Stimulated activated effector memory CD8-positive, alpha-beta T cell treated with anti-CD3 and anti-CD28 coated beads, Interleukin-12 subunit alpha, Interleukin-12 subunit beta, amount 100 ng/mL, for 72 hours (primary cell): ENCODE measurements around the gene CAB39.

Experiments
- ATAC-seq: fragments of 150-1000 bp; cut with Tn5 transposase; 2 replicates; pipeline ENCODE4 v1.10.0; 2021
- DNase-seq, 2 donors: peaks; one replicate each; pipeline ENCODE4 v3.0.0; 2021 to 2022; ENCODE audit warnings: low spot score in 2 of 2
- H3K27ac Mint-ChIP-seq: one replicate; pipeline ENCODE4 v1.8.0; 2022; ENCODE audit warnings: mild to moderate bottlenecking, mixed read lengths
- H3K36me3 Mint-ChIP-seq: one replicate; pipeline ENCODE4 v1.8.0; 2022; ENCODE audit warnings: mild to moderate bottlenecking, mixed read lengths
- H3K4me1 Mint-ChIP-seq: one replicate; pipeline ENCODE4 v1.8.0; 2022; ENCODE audit warnings: mixed read lengths
- H3K4me3 Mint-ChIP-seq: one replicate; pipeline ENCODE4 v1.8.0; 2022; ENCODE audit warnings: mild to moderate bottlenecking, mixed read lengths
- H3K9me3 Mint-ChIP-seq: one replicate; pipeline ENCODE4 v1.8.0; 2022; ENCODE audit warnings: mixed read lengths

CAB39 gene

GRCh38 chr2:230677201-230677946 lies 35.3 kb upstream of the CAB39 start:
- ATAC-seq, result no peak
- Mint-ChIP-seq H3K9me3 (peaks cover 2% of the 10 kb centered on the region), H3K4me1 (peaks cover 42% of the 10 kb centered on the region), H3K36me3 (no peaks in the 10 kb centered on the region), H3K4me3 (no peak overlapping the region), H3K27ac (peak overlapping the region; percentile 66)
- no peak for DNase-seq

- H3K4me3 Mint-ChIP-seq, result no peak overlapping the region
- H3K27ac Mint-ChIP-seq, result peak overlapping the region; percentile 66
- no peaks in the 10 kb centered on the region for H3K36me3 Mint-ChIP-seq
- H3K9me3 Mint-ChIP-seq, result peaks cover 2% of the 10 kb centered on the region
- H3K4me1 Mint-ChIP-seq, result peaks cover 42% of the 10 kb centered on the region
- DNase-seq (no peak), ATAC-seq (peak; percentile 2)
Measured at GRCh38 chr2:230678018-230678417, 34.6 kb upstream of the CAB39 start.

- H3K9me3 Mint-ChIP-seq, result peaks cover 2% of the 10 kb centered on the region
- no peak for DNase-seq
- H3K27ac Mint-ChIP-seq, result peak overlapping the region; percentile 66
- peaks cover 42% of the 10 kb centered on the region for H3K4me1 Mint-ChIP-seq
- ATAC-seq, result peak; percentile 51
- no peaks in the 10 kb centered on the region for H3K36me3 Mint-ChIP-seq
- no peak overlapping the region for H3K4me3 Mint-ChIP-seq
Measured at GRCh38 chr2:230678451-230678850, 34.2 kb upstream of the CAB39 start.

- Mint-ChIP-seq H3K4me3 (no peak overlapping the region), H3K9me3 (peaks cover 2% of the 10 kb centered on the region), H3K4me1 (peaks cover 49% of the 10 kb centered on the region), H3K36me3 (no peaks in the 10 kb centered on the region), H3K27ac (peak overlapping the region; percentile 57)
- ATAC-seq, result peak; percentile 78
- DNase-seq, result no peak
Measured at GRCh38 chr2:230680463-230681170, 32.0 kb upstream of the CAB39 start.

GRCh38 chr2:230681171-230681545 lies 31.5 kb upstream of the CAB39 start:
- H3K4me1 Mint-ChIP-seq, result peaks cover 49% of the 10 kb centered on the region
- ATAC-seq, result peak; percentile 12
- H3K9me3 Mint-ChIP-seq, result peaks cover 2% of the 10 kb centered on the region

GRCh38 chr2:230682546-230682945 lies 30.1 kb upstream of the CAB39 start:
- Mint-ChIP-seq H3K36me3 (no peaks in the 10 kb centered on the region), H3K9me3 (no peaks in the 10 kb centered on the region), H3K4me1 (peaks cover 42% of the 10 kb centered on the region), H3K4me3 (no peak overlapping the region), H3K27ac (no peak overlapping the region)
- DNase-seq (no peak), ATAC-seq (no peak)

More at GRCh38 chr2:230681171-230681545, 31.5 kb upstream of the CAB39 start:
- H3K27ac Mint-ChIP-seq, result peak overlapping the region; percentile 57
- no peak for DNase-seq
- no peak overlapping the region for H3K4me3 Mint-ChIP-seq
- no peaks in the 10 kb centered on the region for H3K36me3 Mint-ChIP-seq

GRCh38 chr2:230684270-230685168 lies 28.1 kb upstream of the CAB39 start:
- H3K4me1 Mint-ChIP-seq, result peaks cover 25% of the 10 kb centered on the region
- no peaks in the 10 kb centered on the region for H3K36me3 Mint-ChIP-seq
- ATAC-seq, result no peak

GRCh38 chr2:230685178-230685577 lies 27.5 kb upstream of the CAB39 start:
- DNase-seq (no peak), ATAC-seq (no peak)
- no peak overlapping the region for H3K4me3 Mint-ChIP-seq
- H3K9me3 Mint-ChIP-seq, result no peaks in the 10 kb centered on the region
- peak overlapping the region; percentile 32 for H3K27ac Mint-ChIP-seq
- no peaks in the 10 kb centered on the region for H3K36me3 Mint-ChIP-seq
- H3K4me1 Mint-ChIP-seq, result peaks cover 23% of the 10 kb centered on the region

More at GRCh38 chr2:230684270-230685168, 28.1 kb upstream of the CAB39 start:
- DNase-seq, result no peak
- Mint-ChIP-seq H3K9me3 (no peaks in the 10 kb centered on the region), H3K4me3 (no peak overlapping the region), H3K27ac (peak overlapping the region; percentile 40)

- DNase-seq (no peak), ATAC-seq (no peak)
- H3K27ac Mint-ChIP-seq, result no peak overlapping the region
- no peaks in the 10 kb centered on the region for H3K9me3 Mint-ChIP-seq
- H3K4me3 Mint-ChIP-seq, result no peak overlapping the region
- no peaks in the 10 kb centered on the region for H3K36me3 Mint-ChIP-seq
- peaks cover 15% of the 10 kb centered on the region for H3K4me1 Mint-ChIP-seq
Measured at GRCh38 chr2:230687498-230687897, 25.1 kb upstream of the CAB39 start.

GRCh38 chr2:230688490-230688889 lies 24.2 kb upstream of the CAB39 start:
- no peaks in the 10 kb centered on the region for H3K9me3 Mint-ChIP-seq
- ATAC-seq, result no peak
- DNase-seq, result no peak
- no peak overlapping the region for H3K27ac Mint-ChIP-seq
- H3K36me3 Mint-ChIP-seq, result no peaks in the 10 kb centered on the region
- H3K4me3 Mint-ChIP-seq, result no peak overlapping the region
- H3K4me1 Mint-ChIP-seq, result peaks cover 15% of the 10 kb centered on the region

- Mint-ChIP-seq H3K36me3 (no peaks in the 10 kb centered on the region), H3K4me3 (no peak overlapping the region), H3K27ac (no peak overlapping the region), H3K9me3 (no peaks in the 10 kb centered on the region), H3K4me1 (peaks cover 15% of the 10 kb centered on the region)
- ATAC-seq, result no peak
- DNase-seq, result no peak
Measured at GRCh38 chr2:230690439-230690838, 22.2 kb upstream of the CAB39 start.

GRCh38 chr2:230691005-230691647 lies 21.5 kb upstream of the CAB39 start:
- DNase-seq, result no peak
- no peak for ATAC-seq
- Mint-ChIP-seq H3K4me1 (peaks cover 14% of the 10 kb centered on the region), H3K27ac (no peak overlapping the region), H3K36me3 (no peaks in the 10 kb centered on the region), H3K4me3 (no peak overlapping the region), H3K9me3 (no peaks in the 10 kb centered on the region)

- no peak for DNase-seq
- H3K27ac Mint-ChIP-seq, result no peak overlapping the region
- peaks cover 14% of the 10 kb centered on the region for H3K4me1 Mint-ChIP-seq
- ATAC-seq, result no peak
- H3K36me3 Mint-ChIP-seq, result no peaks in the 10 kb centered on the region
- H3K4me3 Mint-ChIP-seq, result no peak overlapping the region
- H3K9me3 Mint-ChIP-seq, result no peaks in the 10 kb centered on the region
Measured at GRCh38 chr2:230692760-230693159, 19.9 kb upstream of the CAB39 start.

GRCh38 chr2:230693411-230693810 lies 19.2 kb upstream of the CAB39 start:
- ATAC-seq (no peak), DNase-seq (no peak)
- Mint-ChIP-seq H3K9me3 (no peaks in the 10 kb centered on the region), H3K4me3 (no peak overlapping the region), H3K27ac (no peak overlapping the region), H3K4me1 (peaks cover 14% of the 10 kb centered on the region), H3K36me3 (no peaks in the 10 kb centered on the region)

GRCh38 chr2:230694241-230694640 lies 18.4 kb upstream of the CAB39 start:
- H3K4me1 Mint-ChIP-seq, result peaks cover 14% of the 10 kb centered on the region
- no peak for DNase-seq
- H3K4me3 Mint-ChIP-seq, result no peak overlapping the region
- no peaks in the 10 kb centered on the region for H3K9me3 Mint-ChIP-seq
- no peaks in the 10 kb centered on the region for H3K36me3 Mint-ChIP-seq
- ATAC-seq, result peak; percentile 69
- peak overlapping the region; percentile 9 for H3K27ac Mint-ChIP-seq
